GM19372 (cell line): Measurements from ENCODE around the gene B4GALT1.

Experiments
- ATAC-seq: cut with Tn5 transposase; IDR thresholded peaks from one replicate; pipeline ENCODE4 v1.9.1; 2021; ENCODE audit warnings: mild to moderate bottlenecking, low read depth, moderate library complexity; ENCODE audit not compliant: unreplicated experiment

Gene B4GALT1

GRCh38 chr9:33144551-33144950 lies 22.6 kb downstream of the B4GALT1 start:
- ATAC-seq, result no peak

GRCh38 chr9:33143241-33143661 lies 23.9 kb downstream of the B4GALT1 start:
- no peak for ATAC-seq

GRCh38 chr9:33142535-33142934 lies 24.6 kb downstream of the B4GALT1 start:
- ATAC-seq, result no peak

GRCh38 chr9:33140401-33141360 lies 26.5 kb downstream of the B4GALT1 start:
- ATAC-seq, result no peak

- ATAC-seq, result no peak
These were observed 27.5 kb downstream of the B4GALT1 start for GRCh38 chr9:33139421-33140228.

- no peak for ATAC-seq
These were observed 28.4 kb downstream of the B4GALT1 start for GRCh38 chr9:33138768-33139167.

GRCh38 chr9:33137781-33138264 lies 29.3 kb downstream of the B4GALT1 start:
- ATAC-seq, result no peak

GRCh38 chr9:33136721-33137670 lies 30.1 kb downstream of the B4GALT1 start:
- ATAC-seq, result no peak

GRCh38 chr9:33135470-33135958 lies 31.6 kb downstream of the B4GALT1 start:
- ATAC-seq, result no peak

- ATAC-seq, result no peak
These were observed 32.1 kb downstream of the B4GALT1 start for GRCh38 chr9:33135031-33135461.

- ATAC-seq, result no peak
These were observed 34.0 kb downstream of the B4GALT1 start for GRCh38 chr9:33133186-33133585.

GRCh38 chr9:33131790-33132772 lies 35.1 kb downstream of the B4GALT1 start:
- ATAC-seq, result no peak

- no peak for ATAC-seq
These were observed 36.0 kb downstream of the B4GALT1 start for GRCh38 chr9:33130961-33131789.

GRCh38 chr9:33129886-33130881 lies 37.0 kb downstream of the B4GALT1 start:
- ATAC-seq, result no peak

- no peak for ATAC-seq
These were observed 37.8 kb downstream of the B4GALT1 start for GRCh38 chr9:33129251-33129885.

- ATAC-seq, result no peak
These were observed 38.6 kb downstream of the B4GALT1 start for GRCh38 chr9:33128570-33128969.
